ENCODE results near the gene FBXL7.

The FBXL7 gene

GRCh38 chr5:15539951-15540350 lies 40.0 kb downstream of the FBXL7 start:
- no peak for DNase-seq (ENCODE audit: low read depth, low spot score)

- DNase-seq (ENCODE audit: low read depth, low spot score): no peak
These were observed 44.1 kb downstream of the FBXL7 start for GRCh38 chr5:15544039-15544438.

GRCh38 chr5:15545082-15545481 lies 45.1 kb downstream of the FBXL7 start:
- DNase-seq (ENCODE audit: low read depth, low spot score): no peak

GRCh38 chr5:15547261-15547839 lies 47.4 kb downstream of the FBXL7 start:
- DNase-seq (ENCODE audit: low read depth, low spot score): no peak

GRCh38 chr5:15549961-15550360 lies 50.0 kb downstream of the FBXL7 start:
- DNase-seq (ENCODE audit: low read depth, low spot score): no peak

GRCh38 chr5:15550502-15551112 lies 50.6 kb downstream of the FBXL7 start:
- no peak for DNase-seq (ENCODE audit: low read depth, low spot score)

- DNase-seq (ENCODE audit: low read depth, low spot score): no peak
These were observed 51.1 kb downstream of the FBXL7 start for GRCh38 chr5:15551113-15551504.

GRCh38 chr5:15554542-15554941 lies 54.6 kb downstream of the FBXL7 start:
- peak; percentile 11 for DNase-seq (ENCODE audit: low read depth, low spot score)

- DNase-seq (ENCODE audit: low read depth, low spot score): no peak
These were observed 55.2 kb downstream of the FBXL7 start for GRCh38 chr5:15555176-15555575.

GRCh38 chr5:15558240-15558639 lies 58.3 kb downstream of the FBXL7 start:
- no peak for DNase-seq (ENCODE audit: low read depth, low spot score)

- DNase-seq (ENCODE audit: low read depth, low spot score): no peak
These were observed 58.7 kb downstream of the FBXL7 start for GRCh38 chr5:15558681-15559080.

- DNase-seq (ENCODE audit: low read depth, low spot score): no peak
These were observed 60.4 kb downstream of the FBXL7 start for GRCh38 chr5:15560421-15560820.

- DNase-seq (ENCODE audit: low read depth, low spot score): no peak
These were observed 64.5 kb downstream of the FBXL7 start for GRCh38 chr5:15564523-15564922.

GRCh38 chr5:15564957-15565356 lies 65.0 kb downstream of the FBXL7 start:
- no peak for DNase-seq (ENCODE audit: low read depth, low spot score)

- DNase-seq (ENCODE audit: low read depth, low spot score): no peak
These were observed 66.3 kb downstream of the FBXL7 start for GRCh38 chr5:15566306-15566705.

- DNase-seq (ENCODE audit: low read depth, low spot score): no peak
These were observed 66.8 kb downstream of the FBXL7 start for GRCh38 chr5:15566789-15567188.

- DNase-seq (ENCODE audit: low read depth, low spot score): no peak
These were observed 70.5 kb downstream of the FBXL7 start for GRCh38 chr5:15570491-15570890.

GRCh38 chr5:15571081-15571480 lies 71.1 kb downstream of the FBXL7 start:
- DNase-seq (ENCODE audit: low read depth, low spot score): no peak

GRCh38 chr5:15571618-15572017 lies 71.6 kb downstream of the FBXL7 start:
- DNase-seq (ENCODE audit: low read depth, low spot score): no peak

GRCh38 chr5:15573590-15573989 lies 73.6 kb downstream of the FBXL7 start:
- no peak for DNase-seq (ENCODE audit: low read depth, low spot score)

GRCh38 chr5:15574128-15574527 lies 74.1 kb downstream of the FBXL7 start:
- DNase-seq (ENCODE audit: low read depth, low spot score): no peak

GRCh38 chr5:15574806-15575325 lies 74.9 kb downstream of the FBXL7 start:
- DNase-seq (ENCODE audit: low read depth, low spot score): no peak

GRCh38 chr5:15575666-15576065 lies 75.7 kb downstream of the FBXL7 start:
- DNase-seq (ENCODE audit: low read depth, low spot score): no peak

GRCh38 chr5:15577132-15577531 lies 77.2 kb downstream of the FBXL7 start:
- DNase-seq (ENCODE audit: low read depth, low spot score): no peak
